CD14-positive monocyte (primary cell): ENCODE measurements around the gene TOP3A. TPM values are rescaled to one million over a fixed set of nuclear protein-coding genes. Genes with fewer than 3 reads are reported as not detected.

ENCODE experiments used
- DNase-seq, 3 donors: peaks; one replicate each; pipeline ENCODE4 v3.0.0-alpha.2; 2011 to 2022
- H2AFZ ChIP-seq: 2 replicates; pipeline ENCODE4 v1.6.0; 2012; ENCODE audit warnings: mild to moderate bottlenecking, low read depth, low read length, inconsistent platforms; ENCODE audit not compliant: insufficient read depth, poor library complexity, severe bottlenecking
- H3K27ac ChIP-seq, 2 donors: 1 replicate in 1 of 2; 2 replicates in 1 of 2; pipeline ENCODE4 v1.5.1; 2012 to 2013; ENCODE audit warnings: low read length in 2 of 2, control low read depth in 1 of 2, inconsistent platforms in 1 of 2, low read depth in 1 of 2, mild to moderate bottlenecking in 1 of 2
- H3K27me3 ChIP-seq, 2 donors: one replicate each; pipeline versions ENCODE4 v1.6.0 to v1.6.1; 2011 to 2013; ENCODE audit warnings: low read length in 2 of 2; ENCODE audit not compliant: control insufficient read depth in 2 of 2, insufficient read depth in 2 of 2
- H3K36me3 ChIP-seq, 2 donors: replicated peaks in 1 of 2; 1 replicate in 1 of 2; 2 replicates in 1 of 2; pipeline versions ENCODE4 v1.5.1 to v1.6.1; 2012 to 2013; ENCODE audit warnings: low read length in 2 of 2, control low read depth in 1 of 2, inconsistent platforms in 1 of 2, mild to moderate bottlenecking in 1 of 2; ENCODE audit not compliant: insufficient read depth in 2 of 2, control insufficient read depth in 1 of 2
- H3K4me1 ChIP-seq, 2 donors: 1 replicate in 1 of 2; 2 replicates in 1 of 2; pipeline versions ENCODE4 v1.5.1 to v1.6.1; 2012 to 2013; ENCODE audit warnings: low read length in 2 of 2, control low read depth in 1 of 2, inconsistent platforms in 1 of 2, mild to moderate bottlenecking in 1 of 2, moderate library complexity in 1 of 2; ENCODE audit not compliant: insufficient read depth in 2 of 2, control insufficient read depth in 1 of 2
- H3K4me2 ChIP-seq: replicated peaks from 2 replicates; pipeline ENCODE3; 2012; ENCODE audit warnings: low read length, moderate library complexity, mild to moderate bottlenecking; ENCODE audit not compliant: poor library complexity, severe bottlenecking; ENCODE audit errors: extremely low read depth
- H3K4me3 ChIP-seq, 3 experiments: fragments of 200-600 bp in 1 of 3; sonication (generic) in 1 of 3; replicated peaks in 1 of 3; 1 replicate in 2 of 3; 2 replicates in 1 of 3; pipeline ENCODE4 v1.5.1; 2011 to 2013; ENCODE audit warnings: low read length in 3 of 3, mild to moderate bottlenecking in 3 of 3, control low read depth in 2 of 3, low read depth in 2 of 3, inconsistent platforms in 1 of 3, moderate library complexity in 1 of 3
- H3K79me2 ChIP-seq: 2 replicates; pipeline ENCODE4 v1.6.0; 2012; ENCODE audit warnings: mild to moderate bottlenecking, control low read depth, inconsistent platforms, low read length, moderate library complexity; ENCODE audit not compliant: insufficient read depth
- H3K9ac ChIP-seq: 2 replicates; pipeline ENCODE4 v1.6.0; 2017; ENCODE audit warnings: low read length, mild to moderate bottlenecking; ENCODE audit not compliant: insufficient read depth, poor library complexity, severe bottlenecking
- H3K9me3 ChIP-seq, 2 donors: replicated peaks in 1 of 2; 1 replicate in 1 of 2; 2 replicates in 1 of 2; pipeline versions ENCODE4 v1.5.1 to v1.6.1; 2012 to 2013; ENCODE audit warnings: low read length in 2 of 2, control low read depth in 1 of 2; ENCODE audit not compliant: control insufficient read depth in 1 of 2, insufficient read depth in 1 of 2
- H4K20me1 ChIP-seq: 2 replicates; pipeline ENCODE4 v1.6.0; 2012; ENCODE audit warnings: mild to moderate bottlenecking, low read length, control low read depth, moderate library complexity; ENCODE audit not compliant: insufficient read depth
- H3K27ac Mint-ChIP-seq, 7 donors: one replicate each; pipeline ENCODE4 v1.8.0; 2020; ENCODE audit warnings: mild to moderate bottlenecking in 7 of 7, mixed read lengths in 7 of 7, moderate library complexity in 6 of 7, inconsistent platforms in 2 of 7
- H3K27me3 Mint-ChIP-seq, 3 donors: one replicate each; pipeline ENCODE4 v1.8.0; 2021 to 2022; ENCODE audit warnings: low read depth in 3 of 3, mild to moderate bottlenecking in 3 of 3, mixed read lengths in 3 of 3, moderate library complexity in 3 of 3, inconsistent platforms in 1 of 3
- H3K36me3 Mint-ChIP-seq, 2 donors: one replicate each; pipeline ENCODE4 v1.8.0; 2020; ENCODE audit warnings: mixed read lengths in 2 of 2, inconsistent platforms in 1 of 2, mild to moderate bottlenecking in 1 of 2
- H3K4me1 Mint-ChIP-seq: one replicate; pipeline ENCODE4 v1.8.0; 2020; ENCODE audit warnings: mild to moderate bottlenecking, mixed read lengths
- H3K4me3 Mint-ChIP-seq, 2 donors: one replicate each; pipeline ENCODE4 v1.8.0; 2020; ENCODE audit warnings: mild to moderate bottlenecking in 2 of 2, mixed read lengths in 2 of 2, moderate library complexity in 1 of 2
- H3K9me3 Mint-ChIP-seq, 7 donors: one replicate each; pipeline ENCODE4 v1.8.0; 2020 to 2022; ENCODE audit warnings: mixed read lengths in 7 of 7, mild to moderate bottlenecking in 6 of 7, moderate library complexity in 6 of 7, inconsistent platforms in 2 of 7
- CTCF ChIP-seq: fragments of 200-600 bp; IDR thresholded peaks from one replicate; pipeline ENCODE4 v1.8.0; 2022; ENCODE audit warnings: antibody characterized with exemption, mild to moderate bottlenecking
- WGBS: methylation state at CpG from one replicate; pipeline ENCODE4 v1.1.5; 2013; ENCODE audit warnings: missing lambda C conversion rate; ENCODE audit not compliant: insufficient coverage; 5-methylcytosine and 5-hydroxymethylcytosine counted together
- intact Hi-C, 2 donors: fragments of 100-400 bp; cut with micrococcal nuclease; formaldehyde crosslinking; loops; one replicate each; pipeline versions ENCODE4 v1.15.0 to v1.15.1; 2023
- polyA plus RNA-seq, 3 donors: library from polyadenylated mRNA; depleted of rRNA in 1 of 3; unstranded in 2 of 3; stranded (reverse) in 1 of 3; fragments of 300-500 nt in 2 of 3; fragments of >200 nt in 1 of 3; fragmentation: Illumina TruSeq in 2 of 3; gene quantifications; 1 replicate in 2 of 3; 2 replicates in 1 of 3; pipeline ENCODE4 v1.2.3, GENCODE V29; 2012 to 2021

Gene TOP3A
- polyA plus RNA-seq, 3 donors, result 15.2 to 25.6 (median 22.3) TPM

- H3K27ac ChIP-seq, result no peak overlapping the region
- Mint-ChIP-seq H3K9me3 (no peaks in the 10 kb centered on the region), H3K27me3 (peaks cover 0 to under 1% (median 0%) of the 10 kb centered on the region in 3 donors), H3K36me3 (peaks cover 43 to 65% of the 10 kb centered on the region in 2 donors), H3K4me3 (no peak overlapping the region), H3K4me1 (no peaks in the 10 kb centered on the region), H3K27ac (peak overlapping the region in 3 of 7 donors; percentile 24 to 52 (median 30))
- H3K9me3 ChIP-seq, result no peaks in the 10 kb centered on the region
- H3K4me1 ChIP-seq, result no peaks in the 10 kb centered on the region
- no peak overlapping the region for H3K4me2 ChIP-seq
- H3K36me3 ChIP-seq, result peaks cover 24 to 57% of the 10 kb centered on the region in 2 donors
- TF ChIP-seq CTCF, result no peak
- WGBS, result 74% methylated on average over 13 of the region's 14 CpGs
- intact Hi-C loops, result no loop called here
- H3K27me3 ChIP-seq, result no peaks in the 10 kb centered on the region
- H3K9ac ChIP-seq, result no peak overlapping the region
- no peak overlapping the region for H2AFZ ChIP-seq
- H4K20me1 ChIP-seq, result no peaks in the 10 kb centered on the region
- no peak for DNase-seq
- H3K79me2 ChIP-seq, result no peaks in the 10 kb centered on the region
- H3K4me3 ChIP-seq, result no peak overlapping the region
Measured at GRCh38 chr17:18235743-18236256, 79.0 kb downstream of the TOP3A start.

GRCh38 chr17:18234853-18235380 is 79.9 kb downstream of the TOP3A start:
- Mint-ChIP-seq H3K9me3 (no peaks in the 10 kb centered on the region), H3K27ac (peak overlapping the region in 1 of 7 donors; percentile 34), H3K4me1 (no peaks in the 10 kb centered on the region), H3K36me3 (peaks cover 41 to 65% of the 10 kb centered on the region in 2 donors), H3K27me3 (no peaks in the 10 kb centered on the region), H3K4me3 (no peak overlapping the region)
- Histone ChIP-seq H3K27ac (no peak overlapping the region), H3K36me3 (peaks cover 21 to 57% of the 10 kb centered on the region in 2 donors), H3K9ac (no peak overlapping the region), H3K79me2 (no peaks in the 10 kb centered on the region), H4K20me1 (no peaks in the 10 kb centered on the region), H3K4me2 (no peak overlapping the region), H3K4me3 (no peak overlapping the region), H3K9me3 (no peaks in the 10 kb centered on the region), H3K27me3 (no peaks in the 10 kb centered on the region), H2AFZ (no peak overlapping the region), H3K4me1 (no peaks in the 10 kb centered on the region)
- no peak for TF ChIP-seq CTCF
- WGBS, result 99% methylated on average over 18 of the region's 22 CpGs
- no peak for DNase-seq
- intact Hi-C loops, result no loop called here
